Subcutaneous abdominal adipose tissue (tissue), 5 donors: ENCODE results near the gene ARMC3.

ENCODE experiments used
- H3K27ac ChIP-seq: one replicate; pipeline ENCODE4 v1.7.0; 2013; ENCODE audit warnings: low read depth, mild to moderate bottlenecking, inconsistent platforms, low read length, moderate library complexity
- H3K27me3 ChIP-seq, 5 donors: one replicate each; pipeline ENCODE4 v1.7.0; 2013; ENCODE audit warnings: low read length in 5 of 5, inconsistent platforms in 1 of 5; ENCODE audit not compliant: control insufficient read depth in 5 of 5, insufficient read depth in 4 of 5
- H3K36me3 ChIP-seq, 5 donors: one replicate each; pipeline ENCODE4 v1.7.0; 2013; ENCODE audit warnings: low read length in 5 of 5; ENCODE audit not compliant: control insufficient read depth in 5 of 5, insufficient read depth in 5 of 5
- H3K4me1 ChIP-seq, 5 donors: one replicate each; pipeline ENCODE4 v1.7.0; 2013; ENCODE audit warnings: low read length in 5 of 5, mild to moderate bottlenecking in 3 of 5, moderate library complexity in 1 of 5; ENCODE audit not compliant: control insufficient read depth in 5 of 5, insufficient read depth in 5 of 5
- H3K4me3 ChIP-seq, 5 donors: one replicate each; pipeline ENCODE4 v1.7.0; 2013; ENCODE audit warnings: low read length in 5 of 5, low read depth in 1 of 5
- H3K9ac ChIP-seq, 5 donors: one replicate each; pipeline ENCODE4 v1.7.0; 2013; ENCODE audit warnings: low read length in 5 of 5, mild to moderate bottlenecking in 4 of 5, moderate library complexity in 3 of 5
- H3K9me3 ChIP-seq, 5 donors: one replicate each; pipeline ENCODE4 v1.7.0; 2013; ENCODE audit warnings: low read length in 5 of 5; ENCODE audit not compliant: control insufficient read depth in 5 of 5
- donor health status: healthy.
- donor health status: healthy.
- donor health status: healthy.
- donor health status: healthy.
- donor health status: healthy.

ARMC3 gene

DNA sequence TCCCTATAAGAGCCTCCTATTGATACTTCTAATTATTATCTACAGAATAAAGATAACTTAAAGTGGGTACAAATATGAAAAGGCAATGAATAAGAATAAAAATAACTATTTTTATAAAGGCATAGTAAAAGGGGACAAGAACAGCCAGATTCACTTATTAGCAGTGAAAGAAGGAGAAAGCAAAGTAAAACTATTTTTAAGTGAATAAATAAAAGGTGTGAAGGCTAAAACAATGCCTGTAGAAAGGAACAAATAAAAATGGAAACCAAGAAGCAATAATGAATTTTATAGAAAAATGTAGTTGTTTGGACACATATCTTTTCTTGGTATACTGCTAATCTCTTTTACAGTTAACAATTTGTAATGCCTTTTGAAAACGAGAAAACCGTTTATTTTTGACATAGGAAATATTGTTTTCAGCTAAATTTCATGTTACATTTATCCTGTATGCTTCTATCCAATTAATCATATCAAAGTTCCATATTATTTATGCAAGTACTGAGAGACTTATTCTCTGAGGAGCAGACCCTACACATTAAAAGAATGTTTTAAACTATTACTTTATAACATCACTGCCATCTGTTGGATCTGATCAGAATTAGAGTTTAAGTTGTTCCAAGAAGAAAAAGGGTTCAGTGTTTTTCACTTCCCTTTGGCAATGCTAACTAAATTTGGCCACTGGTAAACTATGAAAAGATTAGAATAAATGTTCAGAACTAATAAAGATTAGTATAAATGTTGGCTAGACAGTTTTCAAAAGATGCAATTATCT is 59.1 kb downstream of the ARMC3 start:
- Histone ChIP-seq H3K27me3 (peaks cover 0 to 2% (median 0%) of the 10 kb centered on the region in 5 donors), H3K9me3 (no peaks in the 10 kb centered on the region), H3K4me3 (no peak overlapping the region), H3K27ac (no peak overlapping the region), H3K4me1 (peaks cover 0 to 3% (median 0%) of the 10 kb centered on the region in 5 donors), H3K36me3 (no peaks in the 10 kb centered on the region), H3K9ac (no peak overlapping the region)

GRCh38 chr10:22988581-22989360 is 60.9 kb downstream of the ARMC3 start:
- H3K27ac ChIP-seq: no peak overlapping the region
- no peak overlapping the region for H3K9ac ChIP-seq
- H3K4me1 ChIP-seq: peaks cover 0 to 3% (median 0%) of the 10 kb centered on the region in 5 donors

DNA sequence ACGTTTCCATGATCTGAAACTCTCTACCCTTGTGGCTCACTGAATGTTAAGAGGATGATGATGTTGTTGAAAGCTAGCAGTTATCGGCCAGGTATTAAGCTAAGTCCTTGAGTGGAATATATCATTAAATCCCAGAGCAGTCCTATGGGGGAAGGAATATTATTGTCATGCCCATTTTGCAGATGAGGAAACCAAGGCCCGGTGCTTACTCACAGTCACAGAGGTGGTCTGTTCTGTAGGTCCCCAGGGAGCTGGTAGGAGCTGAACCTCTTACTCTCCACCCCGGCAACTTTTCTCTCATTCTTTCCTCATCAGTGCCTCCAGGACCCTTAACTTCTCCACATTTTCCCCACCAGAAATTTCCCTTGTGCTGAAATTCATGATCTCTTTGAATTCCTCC is 62.6 kb downstream of the ARMC3 start:
- H3K27ac ChIP-seq: no peak overlapping the region
- peaks cover 0 to 4% (median 2%) of the 10 kb centered on the region in 5 donors for H3K27me3 ChIP-seq
- peaks cover 0 to 3% (median 0%) of the 10 kb centered on the region in 5 donors for H3K4me1 ChIP-seq
- no peak overlapping the region for H3K9ac ChIP-seq
- no peaks in the 10 kb centered on the region for H3K36me3 ChIP-seq
- no peaks in the 10 kb centered on the region for H3K9me3 ChIP-seq
- no peak overlapping the region for H3K4me3 ChIP-seq

More at GRCh38 chr10:22988581-22989360, 60.9 kb downstream of the ARMC3 start:
- Histone ChIP-seq H3K9me3 (no peaks in the 10 kb centered on the region), H3K4me3 (peak overlapping the region in 1 of 5 donors; percentile 25), H3K27me3 (peaks cover 0 to 4% (median 2%) of the 10 kb centered on the region in 5 donors), H3K36me3 (no peaks in the 10 kb centered on the region)

GRCh38 chr10:22992075-22992474 is 64.2 kb downstream of the ARMC3 start:
- H3K4me3 ChIP-seq: no peak overlapping the region
- no peaks in the 10 kb centered on the region for H3K36me3 ChIP-seq
- H3K9ac ChIP-seq: no peak overlapping the region
- peaks cover 0 to 3% (median 0%) of the 10 kb centered on the region in 5 donors for H3K4me1 ChIP-seq
- H3K9me3 ChIP-seq: no peaks in the 10 kb centered on the region
- no peak overlapping the region for H3K27ac ChIP-seq
- peaks cover 0 to 4% (median 2%) of the 10 kb centered on the region in 5 donors for H3K27me3 ChIP-seq

- Histone ChIP-seq H3K4me3 (no peak overlapping the region), H3K9me3 (no peaks in the 10 kb centered on the region), H3K27me3 (peaks cover 0 to 4% (median 2%) of the 10 kb centered on the region in 5 donors), H3K27ac (no peak overlapping the region), H3K9ac (no peak overlapping the region), H3K4me1 (peaks cover 0 to 3% (median 0%) of the 10 kb centered on the region in 5 donors), H3K36me3 (no peaks in the 10 kb centered on the region)
These were observed 64.8 kb downstream of the ARMC3 start for GRCh38 chr10:22992621-22993020.

DNA sequence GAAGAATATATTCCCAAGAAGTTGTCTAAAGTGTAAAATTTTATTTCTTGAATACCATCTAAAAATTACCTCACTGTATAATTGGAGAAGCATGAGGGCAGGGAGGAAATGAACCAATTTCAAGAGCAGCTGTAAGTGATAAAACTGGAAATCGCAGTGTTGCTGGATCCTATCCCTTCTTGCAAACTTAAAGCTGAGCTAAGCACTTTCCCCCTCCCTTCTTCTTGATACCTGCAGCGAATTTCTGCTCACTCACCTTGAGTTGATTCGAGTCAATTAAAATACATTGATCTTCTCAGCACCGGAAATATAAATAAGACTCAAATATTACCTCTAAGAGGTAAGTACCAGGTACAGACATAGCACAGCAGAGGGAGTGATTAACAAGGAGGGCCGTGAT is 65.5 kb downstream of the ARMC3 start:
- no peak overlapping the region for H3K4me3 ChIP-seq
- H3K9ac ChIP-seq: no peak overlapping the region
- peaks cover 0 to 3% (median 0%) of the 10 kb centered on the region in 5 donors for H3K4me1 ChIP-seq
- H3K9me3 ChIP-seq: no peaks in the 10 kb centered on the region
- no peaks in the 10 kb centered on the region for H3K36me3 ChIP-seq
- H3K27me3 ChIP-seq: peaks cover 0 to 5% (median 3%) of the 10 kb centered on the region in 5 donors
- no peak overlapping the region for H3K27ac ChIP-seq

DNA sequence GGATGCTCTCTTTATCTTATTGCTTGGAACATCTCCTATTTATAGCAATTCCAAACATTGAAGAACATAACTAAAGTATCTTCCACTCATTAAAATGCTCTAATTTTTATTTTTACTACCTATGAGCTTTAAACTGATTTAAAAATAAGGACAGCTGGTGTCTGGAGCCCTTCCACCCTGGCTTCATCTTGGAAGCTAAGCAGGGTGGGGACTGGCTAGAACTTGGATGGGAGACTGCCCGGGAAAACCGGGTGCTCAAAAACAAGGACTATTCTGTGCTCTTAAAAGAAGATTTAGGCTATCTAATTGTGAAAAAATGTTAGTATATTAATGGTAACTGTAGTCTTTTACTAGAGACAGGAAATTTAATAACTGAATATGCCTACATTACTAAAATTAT is 69.2 kb downstream of the ARMC3 start:
- Histone ChIP-seq H3K9ac (no peak overlapping the region), H3K36me3 (no peaks in the 10 kb centered on the region), H3K9me3 (no peaks in the 10 kb centered on the region), H3K4me3 (no peak overlapping the region), H3K27me3 (peaks cover under 1 to 12% (median 9%) of the 10 kb centered on the region in 5 donors), H3K4me1 (no peaks in the 10 kb centered on the region), H3K27ac (no peak overlapping the region)

GRCh38 chr10:22998091-22998490 is 70.2 kb downstream of the ARMC3 start:
- H3K27me3 ChIP-seq: peaks cover 0 to 12% (median 9%) of the 10 kb centered on the region in 5 donors
- H3K4me3 ChIP-seq: no peak overlapping the region
- no peaks in the 10 kb centered on the region for H3K36me3 ChIP-seq
- H3K4me1 ChIP-seq: no peaks in the 10 kb centered on the region
- H3K9me3 ChIP-seq: no peaks in the 10 kb centered on the region
- no peak overlapping the region for H3K9ac ChIP-seq
- H3K27ac ChIP-seq: no peak overlapping the region

GRCh38 chr10:22999942-23000341 is 72.1 kb downstream of the ARMC3 start:
- Histone ChIP-seq H3K9ac (no peak overlapping the region), H3K9me3 (no peaks in the 10 kb centered on the region), H3K4me1 (no peaks in the 10 kb centered on the region), H3K36me3 (no peaks in the 10 kb centered on the region), H3K4me3 (no peak overlapping the region), H3K27ac (no peak overlapping the region), H3K27me3 (peaks cover 0 to 15% (median 12%) of the 10 kb centered on the region in 5 donors)
